GM12873 (cell line): Measurements from ENCODE around the gene MEX3D.

Experiments used
- TF ChIP-seq, protein P1 (sequence below): IDR thresholded peaks from 2 replicates; pipeline ENCODE4 v1.5.1; 2012; ENCODE audit warnings: low read depth, mild to moderate bottlenecking, moderate library complexity, low read length, control low read depth; ENCODE audit not compliant: insufficient read depth; ENCODE audit errors: missing control alignments

MEX3D gene

DNA sequence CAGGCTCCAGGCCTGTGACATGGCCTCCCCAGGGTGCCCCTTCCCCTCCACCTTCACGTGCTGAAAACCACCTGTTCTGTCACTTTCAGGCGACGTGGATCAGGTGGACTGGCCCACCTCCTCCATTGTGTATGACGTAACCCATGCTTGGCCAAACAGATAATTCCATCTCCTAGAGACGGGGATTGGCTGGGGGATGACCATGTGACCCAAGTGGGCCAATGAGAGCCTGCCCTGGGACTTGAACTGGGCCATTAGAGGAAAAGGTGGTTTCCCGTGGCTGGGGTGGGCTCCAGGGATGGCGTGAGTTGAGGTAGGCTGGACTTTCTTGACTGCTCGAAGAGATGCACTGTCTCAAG lies 51.8 kb downstream of the MEX3D start:
- TF ChIP-seq, protein P1, sequence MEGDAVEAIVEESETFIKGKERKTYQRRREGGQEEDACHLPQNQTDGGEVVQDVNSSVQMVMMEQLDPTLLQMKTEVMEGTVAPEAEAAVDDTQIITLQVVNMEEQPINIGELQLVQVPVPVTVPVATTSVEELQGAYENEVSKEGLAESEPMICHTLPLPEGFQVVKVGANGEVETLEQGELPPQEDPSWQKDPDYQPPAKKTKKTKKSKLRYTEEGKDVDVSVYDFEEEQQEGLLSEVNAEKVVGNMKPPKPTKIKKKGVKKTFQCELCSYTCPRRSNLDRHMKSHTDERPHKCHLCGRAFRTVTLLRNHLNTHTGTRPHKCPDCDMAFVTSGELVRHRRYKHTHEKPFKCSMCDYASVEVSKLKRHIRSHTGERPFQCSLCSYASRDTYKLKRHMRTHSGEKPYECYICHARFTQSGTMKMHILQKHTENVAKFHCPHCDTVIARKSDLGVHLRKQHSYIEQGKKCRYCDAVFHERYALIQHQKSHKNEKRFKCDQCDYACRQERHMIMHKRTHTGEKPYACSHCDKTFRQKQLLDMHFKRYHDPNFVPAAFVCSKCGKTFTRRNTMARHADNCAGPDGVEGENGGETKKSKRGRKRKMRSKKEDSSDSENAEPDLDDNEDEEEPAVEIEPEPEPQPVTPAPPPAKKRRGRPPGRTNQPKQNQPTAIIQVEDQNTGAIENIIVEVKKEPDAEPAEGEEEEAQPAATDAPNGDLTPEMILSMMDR, result no peak

DNA sequence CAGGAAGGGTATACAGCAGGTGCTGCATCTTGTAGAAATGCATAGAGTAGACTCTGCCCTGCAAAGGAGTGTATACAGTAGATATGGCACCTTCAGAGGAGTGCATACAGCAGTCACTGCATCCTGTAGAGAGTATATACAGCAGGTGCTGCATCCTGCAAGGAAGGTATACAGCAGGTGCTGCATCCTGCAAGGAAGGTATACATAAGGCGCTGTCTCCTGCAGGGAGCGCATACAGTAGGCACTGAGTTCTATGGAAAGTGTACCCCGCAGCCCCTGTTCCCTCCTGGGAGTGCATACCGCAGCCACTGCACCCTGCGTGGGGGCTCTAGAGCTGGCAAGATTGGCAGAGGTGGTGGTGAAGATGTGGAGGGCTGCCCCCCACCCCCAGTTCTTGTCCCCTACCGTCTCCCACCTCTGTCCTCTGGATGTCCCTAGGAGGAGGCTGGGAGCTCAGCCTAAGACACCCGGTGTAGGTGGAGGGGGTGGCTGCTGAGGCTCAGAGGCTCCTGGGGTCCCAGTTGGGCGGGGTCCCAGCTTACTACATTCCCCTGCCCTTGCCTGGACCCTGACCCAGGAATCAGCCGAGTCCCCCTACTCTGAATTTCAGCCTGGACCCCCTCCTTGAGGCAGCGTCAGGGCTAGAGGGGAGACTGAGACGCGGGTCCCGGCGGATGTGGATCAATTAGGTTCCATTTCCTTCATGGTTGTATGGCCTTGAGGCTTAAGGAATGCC lies 53.0 kb downstream of the MEX3D start:
- TF ChIP-seq, protein P1, result no peak

DNA sequence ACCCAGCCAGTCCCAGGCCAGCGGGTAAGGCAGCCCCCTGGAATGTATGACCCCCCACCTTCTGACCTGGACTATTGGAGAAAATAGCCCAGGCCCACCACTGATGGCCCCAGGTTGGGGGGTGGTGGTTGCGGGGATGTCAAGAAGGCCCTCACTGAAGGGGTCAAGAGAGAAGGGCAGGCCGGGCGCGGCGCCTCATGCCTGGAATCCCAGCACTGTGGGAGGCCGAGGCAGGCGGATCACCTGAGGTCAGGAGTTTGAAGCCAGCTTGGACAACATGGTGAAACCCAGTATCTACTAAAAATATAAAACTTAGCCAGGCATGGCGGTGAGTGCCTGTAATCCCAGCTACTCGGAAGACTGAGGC lies 53.8 kb downstream of the MEX3D start:
- TF ChIP-seq, protein P1, result no peak

DNA sequence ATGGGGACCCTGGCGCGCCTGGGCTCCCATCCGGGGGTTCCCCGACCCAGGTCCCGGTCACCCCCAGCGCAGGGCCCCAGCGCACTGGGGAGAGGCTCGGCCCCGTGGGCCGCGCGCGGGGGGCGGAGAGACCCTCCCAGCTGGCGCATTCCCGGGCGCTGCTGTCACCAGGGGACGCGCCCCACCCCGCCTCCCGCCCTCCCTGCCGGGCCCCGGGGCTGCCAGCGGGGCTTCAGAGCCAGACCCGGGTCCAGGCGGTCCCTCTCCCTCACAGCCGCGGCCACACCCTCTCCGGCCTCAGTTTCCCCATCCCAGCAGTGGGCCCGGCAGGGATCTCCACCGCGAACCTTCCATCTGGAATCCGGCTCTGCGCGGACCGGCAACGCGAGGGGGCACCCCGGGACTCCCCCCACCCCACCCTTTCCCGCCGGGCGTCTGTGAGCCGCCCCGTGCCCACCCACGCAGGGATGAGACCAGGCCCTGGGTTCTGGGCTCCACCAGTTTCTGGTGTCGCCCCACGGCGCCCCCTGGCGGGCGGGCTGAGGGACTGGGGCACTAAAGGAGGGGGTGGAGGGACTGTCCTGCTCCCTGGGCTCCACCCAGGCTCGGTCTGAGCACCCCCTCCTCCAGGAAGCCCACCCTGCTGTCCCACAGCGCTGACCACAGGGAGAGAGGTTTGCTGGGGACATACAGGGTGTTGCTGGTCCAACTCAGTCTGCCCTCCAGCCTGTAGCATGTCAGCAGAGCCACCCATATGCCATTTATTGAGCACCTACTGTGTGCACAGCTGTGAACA lies 54.4 kb downstream of the MEX3D start:
- TF ChIP-seq, protein P1, result peak; percentile 72

DNA sequence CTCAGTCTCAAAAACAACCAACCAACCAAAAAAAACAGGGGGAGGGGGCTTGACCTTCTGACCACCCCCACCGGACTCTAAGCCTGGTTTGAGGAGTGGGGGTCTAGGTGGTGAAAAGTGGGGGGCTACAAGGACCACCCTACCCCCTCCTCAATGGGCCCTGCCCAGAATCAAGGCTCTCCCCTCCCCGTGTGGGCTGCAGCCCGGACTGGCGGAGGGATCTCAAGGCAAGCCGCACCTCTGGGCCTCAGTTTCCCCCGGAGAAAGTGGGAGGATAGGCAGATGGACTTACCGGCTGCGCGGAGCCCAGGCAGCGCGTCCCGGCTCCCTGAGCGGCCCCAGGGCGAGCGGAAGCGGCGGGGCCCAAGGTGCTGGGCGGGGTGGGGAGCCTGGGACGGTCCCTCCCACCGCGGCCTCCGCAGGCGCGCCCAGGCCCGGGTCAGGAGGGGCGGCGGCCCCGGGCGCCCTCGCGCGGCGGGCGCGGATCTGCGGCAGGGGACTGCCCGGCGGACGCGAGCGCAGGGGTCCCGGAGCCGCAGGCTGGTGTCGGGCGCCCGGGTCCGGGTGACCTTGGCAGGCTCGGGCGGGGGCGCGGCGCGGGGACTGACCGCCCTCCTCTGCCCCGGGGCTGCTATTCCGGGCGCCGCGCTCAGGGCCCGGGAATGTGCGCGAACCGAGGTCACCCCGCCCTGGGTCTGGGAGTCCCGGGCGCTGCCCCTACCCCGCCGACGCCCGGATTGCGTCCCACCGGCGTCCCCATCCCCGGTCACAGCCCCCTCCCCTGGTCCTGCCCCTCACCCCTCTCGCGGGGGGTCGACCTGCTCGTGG lies 55.2 kb downstream of the MEX3D start, which contains the start of gene ADAMTSL5:
ADAMTSL5 (minus strand) TSS at position 349 of the 828 bp plus-strand sequence. CDS start 2,076 bp downstream, outside the sequence.
- TF ChIP-seq, protein P1, result no peak

DNA sequence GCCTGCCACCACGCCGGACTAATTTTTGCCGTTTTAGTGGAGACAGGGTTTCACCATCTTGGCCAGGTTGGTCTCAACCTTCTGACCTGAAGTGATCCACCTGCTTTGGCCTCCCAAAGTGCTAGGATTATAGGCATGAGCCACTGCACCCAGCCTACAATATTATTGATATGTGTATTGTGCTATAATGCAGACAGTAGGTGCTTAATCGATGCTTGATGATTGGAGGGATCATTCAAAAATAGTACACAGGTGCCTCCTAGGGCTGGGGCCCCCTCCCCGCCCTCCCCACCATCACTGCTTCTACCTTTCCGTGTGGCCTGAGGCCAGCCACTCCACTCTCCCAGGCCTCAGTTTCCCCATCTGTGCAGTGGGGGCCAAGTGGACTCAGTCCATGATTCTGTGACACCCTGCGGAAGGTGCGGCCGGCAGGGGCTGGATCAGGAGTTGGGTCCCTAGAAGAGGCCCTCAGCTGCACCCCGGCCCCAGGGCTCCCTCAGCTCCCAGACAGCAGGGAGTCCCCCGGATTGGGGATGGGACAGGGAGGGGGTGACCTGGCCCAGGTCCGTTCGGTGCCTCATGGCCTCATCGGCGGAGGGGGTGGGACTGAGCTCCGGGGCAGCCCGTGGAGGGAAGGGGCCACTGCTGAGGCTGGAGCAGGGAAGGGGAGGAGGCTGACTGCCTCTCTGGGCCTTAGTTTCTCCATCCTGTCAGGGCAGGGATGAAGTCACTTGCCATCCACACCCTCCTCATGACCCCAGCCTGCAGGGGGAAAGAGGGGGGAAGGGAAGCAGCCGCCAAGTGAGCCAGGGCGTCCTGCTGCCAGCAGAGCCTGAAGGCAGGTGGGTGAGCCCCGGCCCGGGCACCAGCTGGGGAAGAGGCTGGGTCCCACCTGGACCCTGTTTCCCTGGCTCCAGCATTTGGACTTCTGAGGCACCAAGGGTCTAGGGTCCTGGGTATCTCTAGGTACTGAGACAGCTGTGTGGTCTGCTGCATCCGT lies 56.5 kb downstream of the MEX3D start:
- TF ChIP-seq, protein P1, result no peak
